D721Med (cell line): ENCODE results near the gene IL17D.
"Not testable (repeated sequence)": the region's sequence is repeated elsewhere in the genome, so short reads cannot be mapped to it uniquely, and the experiment has no call there.

Source experiments
- DNase-seq: peaks from one replicate; pipeline ENCODE4 v3.0.0; 2011; ENCODE audit warnings: low spot score; ENCODE audit not compliant: insufficient read length
- FAIRE-seq: peaks from 2 replicates; lab custom pipeline; 2011; peaks lifted over from hg19 to GRCh38; lab: Jason Lieb, UNC
- CTCF ChIP-seq: IDR thresholded peaks from 2 replicates; pipeline ENCODE4 v1.5.1; 2012; ENCODE audit warnings: mild to moderate bottlenecking, control low read depth; ENCODE audit not compliant: insufficient read depth; ENCODE audit errors: missing control alignments

Gene IL17D

GRCh38 chr13:20680416-20681080 is 23.0 kb upstream of the IL17D start:
- DNase-seq (no peak), FAIRE-seq (no peak)
- no peak for TF ChIP-seq CTCF

GRCh38 chr13:20681481-20681880 is 22.0 kb upstream of the IL17D start:
- DNase-seq, FAIRE-seq: not testable (repeated sequence)

- TF ChIP-seq CTCF, result no peak
- FAIRE-seq (no peak), DNase-seq (no peak)
These were observed 21.4 kb upstream of the IL17D start for GRCh38 chr13:20682061-20682460.

GRCh38 chr13:20684041-20684440 is 19.5 kb upstream of the IL17D start:
- TF ChIP-seq CTCF, result no peak
- DNase-seq (no peak), FAIRE-seq (no peak)

GRCh38 chr13:20684546-20684945 is 19.0 kb upstream of the IL17D start:
- no peak for FAIRE-seq
- DNase-seq, result no peak
- no peak for TF ChIP-seq CTCF

GRCh38 chr13:20685092-20685491 is 18.4 kb upstream of the IL17D start:
- FAIRE-seq (no peak), DNase-seq (no peak)
- no peak for TF ChIP-seq CTCF

GRCh38 chr13:20686167-20686566 is 17.3 kb upstream of the IL17D start:
- FAIRE-seq, result no peak
- TF ChIP-seq CTCF, result no peak
- DNase-seq, result no peak
